ENCODE measurements around the gene FRA10AC1.

Gene FRA10AC1

DNA sequence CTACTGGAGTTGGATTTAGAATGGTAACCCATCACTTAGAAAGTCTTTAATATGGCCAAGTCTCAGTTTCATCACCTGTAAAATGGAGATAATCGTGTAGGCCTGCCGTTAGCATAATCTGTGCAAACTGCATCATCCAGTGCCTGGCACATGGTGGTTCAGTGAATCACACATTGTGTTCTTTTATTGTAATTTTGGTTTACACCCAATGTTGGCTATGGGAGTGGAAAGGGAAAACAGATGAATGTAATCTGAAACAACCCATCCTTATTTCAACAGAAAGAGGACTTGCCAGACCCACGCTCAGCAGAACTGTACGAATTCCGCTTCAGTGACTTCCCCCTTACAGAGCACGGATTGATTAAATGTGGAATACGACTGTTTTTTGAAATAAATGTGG, 62.6 kb downstream of the FRA10AC1 start:
- H3K4me2 ChIP-seq: no peak overlapping the region
- H4K20me1 ChIP-seq (ENCODE audit: insufficient read depth): no peaks in the 10 kb centered on the region
- H3K4me1 ChIP-seq (ENCODE audit: low read depth, poor library complexity, severe bottlenecking): peaks cover 13% of the 10 kb centered on the region
- no peaks in the 10 kb centered on the region for H3K79me2 ChIP-seq (ENCODE audit: insufficient read depth, low read depth)
- no peaks in the 10 kb centered on the region for H3K27me3 ChIP-seq (ENCODE audit: insufficient read depth, low read depth)
- no peak overlapping the region for H3K9ac ChIP-seq
- H2AFZ ChIP-seq (ENCODE audit: low read depth): no peak overlapping the region
- TF ChIP-seq, protein P1, sequence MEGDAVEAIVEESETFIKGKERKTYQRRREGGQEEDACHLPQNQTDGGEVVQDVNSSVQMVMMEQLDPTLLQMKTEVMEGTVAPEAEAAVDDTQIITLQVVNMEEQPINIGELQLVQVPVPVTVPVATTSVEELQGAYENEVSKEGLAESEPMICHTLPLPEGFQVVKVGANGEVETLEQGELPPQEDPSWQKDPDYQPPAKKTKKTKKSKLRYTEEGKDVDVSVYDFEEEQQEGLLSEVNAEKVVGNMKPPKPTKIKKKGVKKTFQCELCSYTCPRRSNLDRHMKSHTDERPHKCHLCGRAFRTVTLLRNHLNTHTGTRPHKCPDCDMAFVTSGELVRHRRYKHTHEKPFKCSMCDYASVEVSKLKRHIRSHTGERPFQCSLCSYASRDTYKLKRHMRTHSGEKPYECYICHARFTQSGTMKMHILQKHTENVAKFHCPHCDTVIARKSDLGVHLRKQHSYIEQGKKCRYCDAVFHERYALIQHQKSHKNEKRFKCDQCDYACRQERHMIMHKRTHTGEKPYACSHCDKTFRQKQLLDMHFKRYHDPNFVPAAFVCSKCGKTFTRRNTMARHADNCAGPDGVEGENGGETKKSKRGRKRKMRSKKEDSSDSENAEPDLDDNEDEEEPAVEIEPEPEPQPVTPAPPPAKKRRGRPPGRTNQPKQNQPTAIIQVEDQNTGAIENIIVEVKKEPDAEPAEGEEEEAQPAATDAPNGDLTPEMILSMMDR (conservative IDR thresholded peaks at IDR 0.05; ENCODE audit: low read depth, low read length): no peak
- no peaks in the 10 kb centered on the region for H3K36me3 ChIP-seq (ENCODE audit: insufficient read depth)
- H3K27ac ChIP-seq: no peak overlapping the region
- no peak overlapping the region for H3K4me3 ChIP-seq (IDR thresholded peaks at IDR 0.05; ENCODE audit: insufficient read depth, low read depth, low read length)

DNA sequence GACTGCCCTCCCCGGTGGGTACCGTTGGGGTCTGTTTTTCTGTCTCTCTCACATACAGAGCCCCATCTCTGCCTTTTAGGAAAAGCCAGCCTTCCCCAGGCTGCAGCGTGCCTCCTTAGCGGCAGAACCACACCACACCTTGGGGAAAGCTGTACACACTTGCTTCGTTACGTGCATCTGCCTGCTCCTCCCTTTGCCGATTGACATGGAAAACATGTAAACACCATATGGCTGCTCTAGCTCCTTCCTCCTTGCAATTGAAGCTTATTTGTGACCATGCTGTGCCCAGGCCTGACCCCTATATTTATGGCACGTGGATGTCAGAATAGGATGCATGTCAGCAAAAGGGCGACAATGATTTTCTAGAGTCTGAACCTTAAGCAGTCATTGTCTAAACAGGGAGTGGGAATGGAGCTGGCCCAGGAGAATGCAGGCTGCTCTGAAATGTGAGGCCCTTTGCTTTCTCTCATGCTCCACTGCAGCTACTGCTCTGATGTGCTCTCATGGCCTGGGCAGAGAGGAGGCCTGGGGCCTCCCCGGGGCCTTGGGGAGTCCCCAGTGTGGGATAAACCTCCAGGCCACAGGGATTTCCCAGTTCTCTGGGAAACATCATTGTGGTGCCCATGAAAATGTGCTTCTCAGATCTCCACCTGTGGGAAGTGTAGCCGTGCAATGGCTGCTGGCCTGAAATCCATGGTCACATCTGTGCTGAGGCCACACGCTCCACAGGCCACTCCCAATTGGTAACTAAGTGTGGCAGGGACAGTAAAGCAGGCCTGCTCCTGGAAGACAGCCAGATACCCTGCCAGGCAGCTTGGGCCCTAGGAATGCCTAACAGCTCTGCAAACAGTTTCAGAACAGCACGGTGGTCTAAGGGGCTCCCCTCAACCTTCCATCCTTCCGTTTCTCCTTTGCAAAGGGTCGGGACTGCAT, 71.5 kb downstream of the FRA10AC1 start:
- Histone ChIP-seq H3K27ac (no peak overlapping the region), H3K4me1 (ENCODE audit: low read depth, poor library complexity, severe bottlenecking) (no peaks in the 10 kb centered on the region), H2AFZ (ENCODE audit: low read depth) (no peak overlapping the region), H3K9ac (no peak overlapping the region), H3K4me2 (no peak overlapping the region), H4K20me1 (ENCODE audit: insufficient read depth) (no peaks in the 10 kb centered on the region), H3K27me3 (ENCODE audit: insufficient read depth, low read depth) (no peaks in the 10 kb centered on the region), H3K36me3 (ENCODE audit: insufficient read depth) (no peaks in the 10 kb centered on the region), H3K4me3 (IDR thresholded peaks at IDR 0.05; ENCODE audit: insufficient read depth, low read depth, low read length) (no peak overlapping the region), H3K79me2 (ENCODE audit: insufficient read depth, low read depth) (no peaks in the 10 kb centered on the region)
- TF ChIP-seq, protein P1 (conservative IDR thresholded peaks at IDR 0.05; ENCODE audit: low read depth, low read length): no peak

DNA sequence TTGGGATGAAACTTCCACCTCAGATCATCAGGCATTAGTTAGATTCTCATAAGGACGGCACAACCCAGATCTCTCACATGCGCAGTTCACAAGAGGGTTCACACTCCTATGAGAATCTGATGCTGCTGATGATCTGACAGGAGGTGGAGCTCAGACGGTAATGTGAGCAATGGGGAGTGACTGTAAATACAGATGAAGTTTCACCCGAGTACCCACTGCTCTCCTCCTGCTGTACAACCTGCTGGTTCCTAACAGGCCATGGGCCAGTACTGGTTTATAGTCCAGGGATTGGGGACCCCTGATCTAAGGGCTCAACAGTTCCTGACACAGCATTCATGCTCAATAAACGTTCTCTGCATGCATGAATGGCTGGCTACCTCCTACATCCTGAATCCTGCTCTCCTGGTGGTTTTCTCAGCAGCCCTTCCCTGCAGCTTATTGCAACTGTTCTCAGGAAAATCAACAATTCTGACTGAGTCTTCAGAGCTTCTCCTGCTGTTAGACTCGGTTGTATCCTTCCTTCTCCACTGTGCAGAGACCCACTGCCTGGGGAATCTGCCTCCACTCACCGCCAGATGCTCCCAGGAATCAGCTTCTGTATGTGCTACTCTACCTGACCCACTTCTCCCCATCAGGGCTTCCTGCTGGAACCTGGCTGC, 72.6 kb downstream of the FRA10AC1 start:
- TF ChIP-seq, protein P1 (conservative IDR thresholded peaks at IDR 0.05; ENCODE audit: low read depth, low read length): no peak
- Histone ChIP-seq H3K79me2 (ENCODE audit: insufficient read depth, low read depth) (no peaks in the 10 kb centered on the region), H3K4me2 (no peak overlapping the region)

DNA sequence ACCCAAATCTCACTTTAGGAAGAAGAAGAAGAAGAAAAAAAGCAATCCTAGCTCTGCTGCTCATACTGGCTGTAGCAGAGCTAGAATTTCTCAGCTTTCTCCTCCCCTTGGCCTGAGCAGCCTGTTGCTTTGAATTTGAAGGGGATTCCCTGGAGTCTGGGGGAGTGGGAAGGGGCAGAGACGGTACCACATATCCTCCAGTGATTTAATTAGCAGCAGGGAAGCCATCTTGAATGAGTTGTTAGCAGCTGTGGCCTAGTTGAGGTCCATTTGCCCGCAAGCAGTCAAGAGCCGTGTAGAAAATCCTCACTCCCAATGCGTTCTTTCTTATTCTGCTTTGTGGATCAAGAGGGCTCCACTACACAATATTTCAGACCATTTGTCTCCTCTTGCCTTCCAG, 73.5 kb downstream of the FRA10AC1 start:
- TF ChIP-seq, protein P1 (conservative IDR thresholded peaks at IDR 0.05; ENCODE audit: low read depth, low read length): no peak
- Histone ChIP-seq H3K27ac (no peak overlapping the region), H3K27me3 (ENCODE audit: insufficient read depth, low read depth) (no peaks in the 10 kb centered on the region), H2AFZ (ENCODE audit: low read depth) (no peak overlapping the region), H4K20me1 (ENCODE audit: insufficient read depth) (no peaks in the 10 kb centered on the region), H3K4me3 (IDR thresholded peaks at IDR 0.05; ENCODE audit: insufficient read depth, low read depth, low read length) (no peak overlapping the region), H3K9ac (no peak overlapping the region), H3K79me2 (ENCODE audit: insufficient read depth, low read depth) (no peaks in the 10 kb centered on the region), H3K36me3 (ENCODE audit: insufficient read depth) (no peaks in the 10 kb centered on the region), H3K4me1 (ENCODE audit: low read depth, poor library complexity, severe bottlenecking) (no peaks in the 10 kb centered on the region), H3K4me2 (no peak overlapping the region)

More for the DNA sequence above, 72.6 kb downstream of the FRA10AC1 start:
- H3K36me3 ChIP-seq (ENCODE audit: insufficient read depth): no peaks in the 10 kb centered on the region
- H4K20me1 ChIP-seq (ENCODE audit: insufficient read depth): no peaks in the 10 kb centered on the region
- no peak overlapping the region for H3K4me3 ChIP-seq (IDR thresholded peaks at IDR 0.05; ENCODE audit: insufficient read depth, low read depth, low read length)
- H3K27me3 ChIP-seq (ENCODE audit: insufficient read depth, low read depth): no peaks in the 10 kb centered on the region
- H3K9ac ChIP-seq: no peak overlapping the region
- no peak overlapping the region for H2AFZ ChIP-seq (ENCODE audit: low read depth)
- H3K4me1 ChIP-seq (ENCODE audit: low read depth, poor library complexity, severe bottlenecking): no peaks in the 10 kb centered on the region
- H3K27ac ChIP-seq: no peak overlapping the region
